Muscle layer of duodenum (tissue), 2 donors: ENCODE results near the gene CFAP61.

Experiments used
- H3K27ac ChIP-seq: one replicate; pipeline ENCODE4 v1.7.0; 2013; ENCODE audit warnings: mild to moderate bottlenecking, low read length
- H3K27me3 ChIP-seq: one replicate; pipeline ENCODE4 v1.7.0; 2013; ENCODE audit warnings: low read depth, mild to moderate bottlenecking, control low read depth, low read length
- H3K36me3 ChIP-seq, 2 donors: one replicate each; pipeline ENCODE4 v1.7.0; 2013; ENCODE audit warnings: low read length in 2 of 2, control low read depth in 1 of 2, mild to moderate bottlenecking in 1 of 2; ENCODE audit not compliant: insufficient read depth in 2 of 2, control insufficient read depth in 1 of 2
- H3K4me1 ChIP-seq, 2 donors: one replicate each; pipeline ENCODE4 v1.7.0; 2013; ENCODE audit warnings: low read length in 2 of 2, mild to moderate bottlenecking in 2 of 2, control low read depth in 1 of 2, moderate library complexity in 1 of 2; ENCODE audit not compliant: insufficient read depth in 2 of 2, control insufficient read depth in 1 of 2
- H3K4me3 ChIP-seq, 2 donors: one replicate each; pipeline ENCODE4 v1.7.0; 2013; ENCODE audit warnings: low read length in 2 of 2, low read depth in 1 of 2, mild to moderate bottlenecking in 1 of 2
- H3K9me3 ChIP-seq, 2 donors: one replicate each; pipeline ENCODE4 v1.7.0; 2013; ENCODE audit warnings: low read length in 2 of 2, control low read depth in 1 of 2, mild to moderate bottlenecking in 1 of 2; ENCODE audit not compliant: control insufficient read depth in 1 of 2
- donor health status: healthy.

The CFAP61 gene

DNA sequence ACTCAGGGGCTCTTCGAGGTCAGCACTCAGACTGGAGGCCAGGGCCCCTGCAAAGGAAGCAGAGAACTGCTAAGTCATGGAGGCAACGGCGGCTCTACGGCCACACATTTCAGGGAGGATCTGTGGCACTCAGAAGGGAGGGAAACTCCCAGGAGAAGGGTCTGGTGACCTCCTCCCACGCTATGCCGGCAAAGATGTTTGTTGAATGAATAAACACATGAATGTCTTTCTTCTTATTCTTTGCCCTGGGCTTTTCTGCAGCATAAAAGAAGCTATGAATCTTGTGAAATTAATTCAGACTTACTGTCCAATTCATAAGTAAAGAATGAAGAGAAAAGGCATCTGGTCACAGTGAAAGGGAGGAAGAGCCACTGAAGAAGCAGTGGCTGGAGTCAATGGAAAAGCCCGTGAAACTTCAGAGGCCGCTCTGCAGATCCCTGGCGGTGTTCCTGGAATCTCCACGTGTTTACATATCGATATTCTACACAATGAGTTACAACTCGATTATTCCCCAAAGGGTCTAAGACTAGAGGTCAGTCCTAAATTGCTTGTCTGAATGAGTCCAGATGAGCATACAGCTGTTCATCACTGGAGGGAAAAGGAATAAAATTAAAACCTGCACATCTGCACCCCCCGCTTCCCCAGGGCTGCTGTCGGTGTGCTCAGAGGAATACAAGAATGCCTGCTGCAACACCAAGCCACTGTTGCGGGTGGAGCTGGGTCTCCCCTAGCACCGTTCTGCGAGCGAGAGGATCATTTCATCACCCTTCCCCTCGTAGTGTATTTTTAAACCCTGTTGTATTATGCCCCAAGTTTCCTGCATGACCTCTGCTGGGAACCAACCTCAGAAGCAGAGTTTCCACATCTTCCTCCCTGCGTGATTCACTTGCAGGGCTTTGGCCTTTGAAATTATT lies 341.1 kb downstream of the CFAP61 start:
- H3K27me3 ChIP-seq: no peaks in the 10 kb centered on the region
- H3K4me3 ChIP-seq: no peak overlapping the region
- peaks cover 5 to 33% of the 10 kb centered on the region in 2 donors for H3K36me3 ChIP-seq
- H3K4me1 ChIP-seq: no peaks in the 10 kb centered on the region
- H3K9me3 ChIP-seq: no peaks in the 10 kb centered on the region
- H3K27ac ChIP-seq: no peak overlapping the region

DNA sequence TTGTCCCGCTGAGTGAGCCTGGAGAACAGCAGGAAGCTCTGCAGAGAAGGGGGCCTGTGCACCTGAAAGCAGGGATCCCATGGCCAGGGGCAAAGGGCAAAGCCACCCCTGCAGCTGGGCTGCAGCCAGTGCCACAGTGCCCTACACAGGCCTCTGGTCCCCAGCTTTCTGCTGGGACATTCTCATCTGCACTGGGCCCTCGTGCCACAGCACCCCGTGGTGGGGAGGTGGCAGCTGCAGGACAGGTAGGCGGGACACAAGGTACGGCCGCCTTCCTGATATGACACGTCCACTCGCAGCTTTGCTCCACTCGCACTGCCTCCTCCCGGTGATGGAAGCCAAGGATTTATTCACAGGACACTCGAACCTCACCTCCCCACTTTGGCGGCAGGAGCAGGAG lies 342.8 kb downstream of the CFAP61 start:
- Histone ChIP-seq H3K36me3 (peaks cover 5 to 33% of the 10 kb centered on the region in 2 donors), H3K4me1 (no peaks in the 10 kb centered on the region), H3K4me3 (no peak overlapping the region), H3K9me3 (no peaks in the 10 kb centered on the region), H3K27ac (no peak overlapping the region), H3K27me3 (no peaks in the 10 kb centered on the region)

DNA sequence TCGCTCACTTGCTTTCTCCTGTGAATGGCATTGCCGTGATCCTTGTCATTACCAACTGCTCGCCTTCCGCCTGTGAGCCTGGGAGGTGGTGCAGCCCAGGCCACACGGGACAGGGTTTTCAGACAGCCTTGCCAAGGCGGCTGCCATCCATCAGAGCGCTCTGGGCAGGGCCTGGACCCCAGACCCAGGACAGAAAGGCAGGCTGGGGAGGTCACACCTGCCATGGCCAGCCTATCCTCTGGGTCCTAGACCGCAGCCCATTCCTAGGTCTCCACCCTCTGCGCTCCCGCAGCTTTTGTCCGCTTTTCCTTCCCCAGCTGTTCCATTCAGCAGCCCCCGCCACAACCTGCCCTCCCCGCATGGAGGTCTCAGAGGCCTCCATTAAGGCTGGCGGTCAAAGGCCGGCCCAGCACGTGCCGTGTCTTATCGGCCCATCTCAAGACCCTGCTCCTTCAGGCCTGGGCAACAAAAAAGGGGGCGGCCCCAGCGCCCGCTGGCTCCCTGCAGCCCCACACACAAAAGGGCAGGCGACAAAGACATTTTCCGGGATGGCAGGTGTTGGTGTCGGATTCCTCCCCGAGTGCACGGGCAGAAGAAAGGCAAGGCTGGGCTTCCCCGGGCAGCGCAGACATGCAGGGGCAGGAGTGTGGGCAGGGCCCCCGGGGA lies 343.7 kb downstream of the CFAP61 start:
- Histone ChIP-seq H3K4me1 (no peaks in the 10 kb centered on the region), H3K36me3 (peaks cover 5 to 33% of the 10 kb centered on the region in 2 donors)

DNA sequence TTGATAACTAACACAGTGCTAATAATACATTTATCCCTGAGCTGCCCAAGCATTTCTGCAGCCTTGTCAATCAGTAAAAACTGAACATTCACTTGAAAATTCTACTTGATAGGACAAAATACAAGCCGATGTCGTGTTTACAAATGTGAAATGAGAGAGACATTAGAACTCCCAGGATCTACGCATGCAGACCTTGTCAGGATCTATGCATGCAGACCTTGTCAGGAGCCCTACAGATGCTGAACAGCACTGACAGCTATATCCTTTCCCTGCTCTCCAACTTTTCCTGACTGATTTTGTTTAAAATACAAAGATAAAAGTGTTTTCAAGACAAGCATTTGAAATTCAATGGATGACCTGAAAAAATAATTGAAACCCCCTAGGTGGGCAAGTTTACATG lies 344.5 kb downstream of the CFAP61 start:
- no peak overlapping the region for H3K4me3 ChIP-seq
- no peaks in the 10 kb centered on the region for H3K4me1 ChIP-seq
- no peaks in the 10 kb centered on the region for H3K27me3 ChIP-seq
- H3K9me3 ChIP-seq: no peaks in the 10 kb centered on the region
- no peak overlapping the region for H3K27ac ChIP-seq
- peaks cover 5 to 25% of the 10 kb centered on the region in 2 donors for H3K36me3 ChIP-seq

More for the DNA sequence above, 343.7 kb downstream of the CFAP61 start:
- Histone ChIP-seq H3K4me3 (no peak overlapping the region), H3K27ac (no peak overlapping the region), H3K27me3 (no peaks in the 10 kb centered on the region), H3K9me3 (no peaks in the 10 kb centered on the region)

DNA sequence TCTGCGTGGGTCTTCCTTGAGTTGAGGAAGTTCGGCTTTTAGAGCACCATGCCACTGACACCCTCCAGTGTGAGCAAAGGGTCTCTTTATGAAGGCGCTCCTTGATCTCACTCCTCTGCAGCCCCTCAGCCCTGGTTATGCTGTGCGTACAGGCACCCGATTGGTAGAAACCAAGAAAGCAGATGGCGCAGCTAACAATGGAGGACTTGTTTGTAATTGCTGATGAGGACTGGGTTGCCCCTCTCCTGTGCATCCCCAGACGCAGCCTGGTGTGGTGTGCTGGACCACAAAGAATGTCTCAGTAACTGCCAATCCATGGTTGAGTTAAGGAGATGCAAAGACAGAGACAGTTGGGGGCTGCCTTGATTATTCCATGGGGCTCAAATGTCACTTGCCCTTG lies 345.8 kb downstream of the CFAP61 start:
- H3K36me3 ChIP-seq: peaks cover 0 to 18% of the 10 kb centered on the region in 2 donors

DNA sequence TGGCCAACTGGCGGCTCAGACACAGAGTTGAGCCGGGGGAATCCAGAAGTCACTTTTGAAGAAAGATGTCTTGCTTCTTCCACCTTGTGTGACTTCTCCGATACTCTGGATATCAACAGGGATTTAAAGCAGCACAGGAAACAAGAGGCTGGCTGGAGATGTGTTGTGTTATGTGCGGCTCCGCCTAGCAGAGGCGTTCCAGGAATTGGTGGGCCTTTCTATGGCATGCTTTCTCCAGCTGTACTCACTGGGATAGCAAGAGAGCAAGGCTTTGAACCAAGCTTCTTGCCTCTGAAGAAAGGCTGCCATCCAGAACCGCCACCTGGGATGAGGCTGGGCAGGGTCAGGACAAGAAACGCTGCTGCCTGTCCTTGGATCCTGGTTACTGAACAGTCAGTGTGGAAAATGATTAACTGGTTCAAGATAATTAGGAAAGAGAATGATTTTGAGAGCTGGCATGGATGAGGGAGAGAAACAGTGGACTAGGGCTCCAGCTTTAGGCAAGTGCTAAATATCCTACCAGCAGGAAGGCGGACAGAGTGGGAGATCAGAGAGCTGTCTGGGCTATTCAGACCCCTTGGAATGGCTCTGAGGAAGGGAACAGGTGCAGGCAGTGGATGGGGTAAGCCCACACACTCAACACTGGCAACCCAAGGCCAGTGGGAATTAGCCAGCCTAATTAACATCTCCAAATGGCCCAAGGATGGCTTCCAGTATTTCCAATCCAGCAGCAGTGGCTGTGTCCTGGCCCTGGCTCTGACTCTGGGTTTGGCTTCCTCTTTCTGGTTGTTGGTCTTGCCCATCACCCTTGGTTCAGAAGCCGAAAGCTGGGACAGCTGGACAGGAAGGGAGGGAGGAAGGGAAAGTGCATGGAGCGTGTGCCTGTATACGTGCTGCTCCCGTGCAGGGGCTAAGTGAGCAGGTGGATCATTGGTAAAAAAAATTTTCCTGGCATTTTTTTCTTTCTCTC lies 347.5 kb downstream of the CFAP61 start:
- no peaks in the 10 kb centered on the region for H3K4me1 ChIP-seq
- peaks cover 4 to 23% of the 10 kb centered on the region in 2 donors for H3K36me3 ChIP-seq
- no peaks in the 10 kb centered on the region for H3K27me3 ChIP-seq
- no peak overlapping the region for H3K4me3 ChIP-seq
- no peak overlapping the region for H3K27ac ChIP-seq
- H3K9me3 ChIP-seq: no peaks in the 10 kb centered on the region

More for the DNA sequence above, 345.8 kb downstream of the CFAP61 start:
- H3K27me3 ChIP-seq: no peaks in the 10 kb centered on the region
- no peak overlapping the region for H3K4me3 ChIP-seq
- H3K9me3 ChIP-seq: no peaks in the 10 kb centered on the region
- no peaks in the 10 kb centered on the region for H3K4me1 ChIP-seq
- no peak overlapping the region for H3K27ac ChIP-seq

DNA sequence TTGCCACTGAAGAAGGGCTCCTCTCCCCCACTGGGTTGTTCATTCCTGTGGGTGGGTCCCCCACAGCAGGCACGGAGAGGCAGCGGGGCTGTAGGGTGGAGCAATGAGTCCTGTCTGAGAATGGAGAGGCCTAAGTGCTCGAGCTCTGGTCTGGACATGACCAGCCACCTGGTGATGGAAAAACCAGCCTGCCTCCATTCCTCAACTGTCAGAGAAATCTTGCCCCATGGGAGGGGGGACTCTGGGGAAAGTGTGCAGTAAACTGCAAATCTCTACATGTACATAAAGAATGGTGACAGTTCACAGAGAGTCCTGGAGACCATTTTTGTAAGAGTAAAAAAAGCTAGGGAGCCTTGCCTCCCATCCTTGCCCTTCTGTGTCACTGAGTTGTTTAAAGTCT lies 349.7 kb downstream of the CFAP61 start:
- Histone ChIP-seq H3K27me3 (no peaks in the 10 kb centered on the region), H3K4me1 (no peaks in the 10 kb centered on the region), H3K36me3 (peaks cover 4 to 13% of the 10 kb centered on the region in 2 donors), H3K4me3 (no peak overlapping the region), H3K9me3 (no peaks in the 10 kb centered on the region), H3K27ac (no peak overlapping the region)

DNA sequence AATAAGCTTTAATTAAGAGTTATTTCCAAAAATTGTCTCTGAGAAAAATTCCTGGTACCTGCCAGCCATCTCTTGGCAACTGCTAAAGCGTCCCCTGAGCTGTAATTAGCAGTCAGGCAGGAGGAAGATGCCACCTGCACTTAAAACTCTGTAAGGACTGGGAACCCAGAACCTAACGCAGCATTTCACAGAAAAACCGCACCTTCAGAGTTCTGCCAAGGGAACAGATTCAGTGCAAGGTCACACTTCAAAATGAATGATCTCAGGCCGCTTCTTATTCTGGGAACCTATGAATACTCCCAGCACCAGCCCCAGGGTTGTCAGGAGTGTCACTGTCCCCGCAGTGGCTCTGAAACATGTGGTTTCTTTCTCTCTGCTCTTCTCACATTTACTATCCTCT lies 352.3 kb downstream of the CFAP61 start:
- Histone ChIP-seq H3K27me3 (no peaks in the 10 kb centered on the region), H3K36me3 (peaks cover 4 to 5% of the 10 kb centered on the region in 2 donors), H3K4me3 (no peak overlapping the region), H3K4me1 (no peaks in the 10 kb centered on the region), H3K9me3 (no peaks in the 10 kb centered on the region), H3K27ac (no peak overlapping the region)

DNA sequence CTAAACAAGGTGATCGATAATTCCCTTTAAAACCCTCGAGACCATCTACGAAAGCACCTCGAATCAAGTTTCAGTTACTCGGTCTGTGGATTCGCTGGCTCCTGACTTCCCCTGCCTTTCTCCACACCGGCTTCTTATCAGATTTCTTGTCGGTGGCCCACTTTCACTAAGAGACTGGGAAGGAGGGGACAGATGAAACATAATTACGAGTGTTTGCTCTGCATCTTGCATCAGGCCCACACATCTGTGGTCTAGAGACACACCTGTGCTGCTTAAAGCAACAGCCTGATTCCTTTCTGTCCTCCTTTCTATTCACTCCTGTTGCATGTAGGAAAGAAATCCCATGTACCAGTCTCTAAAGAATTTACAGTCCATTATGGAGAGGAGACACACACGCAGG lies 353.3 kb downstream of the CFAP61 start:
- no peaks in the 10 kb centered on the region for H3K9me3 ChIP-seq
- H3K4me3 ChIP-seq: no peak overlapping the region
- H3K36me3 ChIP-seq: peaks cover 4 to 5% of the 10 kb centered on the region in 2 donors
- H3K4me1 ChIP-seq: no peaks in the 10 kb centered on the region
- no peak overlapping the region for H3K27ac ChIP-seq
- H3K27me3 ChIP-seq: no peaks in the 10 kb centered on the region

DNA sequence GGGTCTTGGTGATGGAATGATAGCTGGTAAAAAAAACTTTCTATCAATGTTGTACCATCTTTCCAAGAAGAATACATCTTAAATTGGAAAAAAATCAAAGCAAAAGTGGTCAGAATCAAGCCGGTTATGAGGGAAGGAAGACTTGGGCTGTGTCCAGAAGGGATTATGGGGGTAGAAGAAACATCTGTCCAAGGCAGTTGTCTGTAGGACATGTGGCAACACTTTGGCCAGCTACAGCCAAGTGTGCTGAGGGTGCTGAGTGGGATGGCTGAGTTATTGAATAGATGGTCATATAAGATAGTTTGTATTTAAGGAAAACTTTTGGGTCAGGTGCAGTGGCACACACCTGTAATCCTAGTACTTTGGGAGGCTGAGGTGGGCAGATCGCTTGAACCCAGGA lies 354.0 kb downstream of the CFAP61 start:
- Histone ChIP-seq H3K4me3 (no peak overlapping the region), H3K36me3 (peaks cover 4 to 5% of the 10 kb centered on the region in 2 donors), H3K27ac (no peak overlapping the region), H3K27me3 (no peaks in the 10 kb centered on the region), H3K9me3 (no peaks in the 10 kb centered on the region), H3K4me1 (no peaks in the 10 kb centered on the region)
